ENCODE data around the gene MYPOP.
"Not testable (repeated sequence)": the region's sequence is repeated elsewhere in the genome, so short reads cannot be mapped to it uniquely, and the experiment has no call there.

MYPOP gene

DNA sequence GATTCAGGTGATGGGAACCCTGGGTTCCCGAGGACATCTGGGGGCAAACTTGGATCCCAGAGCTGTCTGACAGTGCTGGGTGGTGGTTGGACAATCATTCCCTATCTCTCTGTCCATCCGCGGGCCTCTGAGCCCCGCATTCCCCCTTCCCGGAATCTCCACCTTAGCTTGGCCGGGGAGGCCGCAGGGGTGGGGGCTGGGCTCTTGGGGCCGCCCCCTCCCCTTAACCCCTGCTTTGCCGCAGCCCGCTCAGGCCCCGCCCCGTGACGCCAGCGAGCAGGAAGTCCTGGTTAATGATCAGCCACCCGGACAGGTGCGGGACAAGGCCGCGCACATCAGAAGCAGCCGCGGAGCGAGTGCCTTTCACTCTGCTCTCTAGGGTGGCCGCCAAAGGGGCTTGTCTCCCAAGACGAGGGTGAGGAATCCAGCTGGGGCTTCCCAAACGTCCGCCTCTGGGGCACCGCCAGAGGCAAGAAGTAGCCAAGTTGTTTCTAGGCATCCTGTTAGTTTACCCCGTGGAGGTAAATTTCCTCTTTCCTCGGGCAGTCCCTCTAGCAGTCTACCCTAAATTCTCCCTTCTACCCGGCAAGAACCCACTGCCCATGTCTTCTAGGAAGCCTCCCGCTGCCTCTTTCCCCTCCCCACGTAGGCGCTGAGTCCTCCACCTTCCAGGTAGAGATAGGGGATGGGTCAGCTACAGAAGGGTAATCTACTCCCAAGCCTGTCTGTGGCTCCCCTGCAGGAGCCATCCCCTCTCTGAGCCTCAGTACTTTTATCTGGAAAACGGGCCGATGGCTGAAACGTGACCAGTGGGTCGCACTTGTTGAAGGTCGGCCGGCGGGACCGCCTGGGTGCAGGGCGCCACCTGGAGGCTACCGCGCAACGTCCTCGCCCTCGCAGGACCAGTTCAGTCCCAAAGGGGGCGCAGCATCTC, 19.5 kb downstream of the MYPOP start:
- peak; percentile 88 for DNase-seq

DNA sequence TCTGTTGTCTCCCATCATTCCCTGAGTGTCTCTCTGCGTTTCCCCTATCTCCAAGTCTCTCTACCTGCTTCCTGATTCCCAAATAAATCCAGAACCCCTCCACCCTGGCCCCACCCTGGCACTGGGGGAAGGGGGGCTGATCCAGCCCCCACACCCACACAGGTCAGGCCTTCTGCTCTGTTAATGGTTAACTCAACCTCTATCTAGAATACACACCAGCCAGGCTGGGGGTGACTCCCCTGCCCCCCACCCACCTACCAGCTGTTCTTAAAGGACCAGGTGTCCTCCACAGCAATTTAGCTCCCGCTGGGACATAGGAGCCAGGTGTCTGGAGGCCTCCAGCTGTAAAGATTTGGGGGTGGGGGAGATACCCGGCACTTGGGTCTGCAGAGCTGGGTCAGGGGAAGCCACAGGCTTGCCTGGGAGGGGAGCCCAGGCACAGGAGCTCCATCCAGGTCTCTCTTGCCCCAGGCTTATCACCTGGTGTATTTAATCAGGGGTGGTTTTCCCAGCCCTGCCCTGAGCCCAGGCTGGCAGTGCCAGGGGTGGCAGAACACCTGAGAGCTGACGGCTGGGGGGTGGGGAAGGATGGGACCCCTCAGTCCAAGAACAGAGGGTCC, 20.4 kb downstream of the MYPOP start:
- DNase-seq: no peak

DNA sequence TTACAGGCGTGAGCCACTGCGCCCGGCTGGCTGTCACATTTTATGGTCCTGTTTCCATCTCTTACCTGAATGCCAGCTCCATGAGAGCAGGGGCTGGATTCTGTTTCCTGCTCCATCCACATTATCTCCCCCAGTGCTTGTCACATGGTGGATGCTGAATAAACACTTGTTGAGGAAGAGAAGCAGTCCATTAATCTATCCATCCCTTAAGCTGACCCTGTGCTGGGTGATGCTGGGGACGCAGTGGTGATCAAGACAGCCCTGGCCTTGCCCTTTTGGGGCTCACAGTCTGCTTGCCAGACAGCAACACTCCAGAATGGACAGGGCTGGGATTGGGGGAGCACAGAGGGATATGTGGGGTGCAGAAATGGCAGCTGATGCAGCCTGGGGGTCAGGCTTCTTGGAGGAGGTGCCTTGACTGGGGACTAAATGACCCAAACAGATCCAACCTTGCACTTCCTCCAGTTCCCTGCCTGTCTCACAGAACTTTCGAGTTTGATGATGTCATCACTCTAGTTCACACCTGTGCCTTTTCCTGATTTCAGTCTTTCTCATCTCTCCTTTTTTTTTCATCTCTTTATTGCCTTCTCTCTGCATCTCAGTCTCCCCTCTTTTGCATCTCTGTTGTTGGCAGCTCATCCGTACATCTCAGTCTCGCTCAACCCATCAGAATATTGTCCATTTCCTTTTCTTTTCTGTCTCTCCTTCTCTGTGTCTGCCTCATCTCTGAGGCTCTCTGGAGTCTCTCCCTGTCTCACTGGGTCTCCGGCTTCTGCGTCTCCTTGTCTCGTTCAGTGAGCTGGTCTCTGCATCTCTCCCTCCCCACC, 21.1 kb downstream of the MYPOP start:
- no peak for DNase-seq

DNA sequence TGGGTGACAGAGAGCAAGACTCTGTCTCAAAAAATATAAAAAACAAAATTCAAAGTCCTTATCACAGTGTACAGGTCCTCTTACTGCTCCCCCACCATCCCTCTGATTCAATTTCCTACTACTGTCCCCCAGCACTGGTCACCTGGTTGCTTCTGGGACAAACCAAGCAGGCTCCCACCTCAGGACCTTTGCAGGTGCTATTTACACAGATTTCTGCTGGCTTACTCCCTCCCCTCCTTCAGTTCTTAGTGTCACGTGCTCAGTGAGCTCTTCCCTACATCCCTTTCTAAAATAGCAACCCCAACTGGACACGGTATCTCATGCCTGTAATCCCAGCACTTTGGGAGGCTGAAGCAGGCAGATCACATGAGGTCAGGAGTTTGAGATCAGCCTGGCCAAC, 22.4 kb downstream of the MYPOP start:
- no peak for DNase-seq

DNA sequence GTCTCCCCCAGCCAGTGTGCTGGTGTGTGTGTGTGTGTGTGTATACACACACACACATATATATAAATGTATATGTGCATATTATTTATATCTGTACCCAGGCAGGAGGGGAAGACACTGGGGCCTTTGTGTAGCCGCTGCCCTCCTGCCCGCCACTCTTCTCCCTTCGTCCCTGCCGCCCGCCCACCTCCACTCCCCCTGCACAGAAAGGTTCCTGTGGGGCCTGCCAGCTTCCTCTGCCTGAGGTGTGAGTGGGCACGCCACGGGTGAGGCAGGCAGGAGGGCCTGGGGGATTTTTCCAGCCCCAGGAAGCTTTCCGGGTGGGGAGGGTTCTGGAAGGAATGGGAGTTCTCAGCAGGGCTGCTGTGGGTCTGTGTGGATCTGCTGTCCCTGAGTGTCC, 23.4 kb downstream of the MYPOP start:
- no peak for DNase-seq

DNA sequence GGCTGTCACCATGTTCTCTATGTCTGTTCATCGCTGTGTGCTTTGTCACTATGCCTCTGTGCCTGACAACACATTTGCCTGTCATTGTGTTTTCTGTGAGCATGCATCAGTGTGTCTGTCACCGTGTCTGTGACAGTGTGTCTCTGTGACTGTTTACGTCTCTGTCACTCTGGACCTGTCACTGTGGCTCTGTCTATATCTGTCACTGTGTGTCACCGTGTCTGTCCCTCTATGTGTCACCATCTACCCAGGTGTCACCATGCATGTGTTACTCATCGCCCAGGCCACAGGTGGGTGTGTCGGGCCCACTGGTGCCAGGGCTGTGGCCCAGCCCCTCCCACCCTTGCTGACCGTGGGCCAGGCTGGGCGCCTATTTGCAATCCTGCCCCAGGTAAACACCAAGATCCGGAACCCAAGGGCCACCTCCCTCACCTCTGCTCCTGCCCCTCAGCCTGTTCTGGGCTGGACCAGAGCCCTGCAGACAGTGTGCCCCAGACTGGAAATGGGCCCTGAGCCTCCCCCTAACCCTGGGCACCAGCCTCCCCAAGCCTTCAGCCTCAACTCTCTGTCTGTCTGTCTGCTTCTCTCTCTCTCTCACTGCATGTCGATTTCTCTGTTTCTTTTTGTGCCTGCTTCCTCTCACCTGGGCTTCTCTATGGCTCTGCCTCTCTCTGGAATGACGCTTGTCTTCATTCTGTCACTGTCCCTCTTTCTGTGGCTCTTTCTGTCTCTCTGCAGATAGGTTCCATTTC, 24.2 kb downstream of the MYPOP start:
- no peak for DNase-seq

DNA sequence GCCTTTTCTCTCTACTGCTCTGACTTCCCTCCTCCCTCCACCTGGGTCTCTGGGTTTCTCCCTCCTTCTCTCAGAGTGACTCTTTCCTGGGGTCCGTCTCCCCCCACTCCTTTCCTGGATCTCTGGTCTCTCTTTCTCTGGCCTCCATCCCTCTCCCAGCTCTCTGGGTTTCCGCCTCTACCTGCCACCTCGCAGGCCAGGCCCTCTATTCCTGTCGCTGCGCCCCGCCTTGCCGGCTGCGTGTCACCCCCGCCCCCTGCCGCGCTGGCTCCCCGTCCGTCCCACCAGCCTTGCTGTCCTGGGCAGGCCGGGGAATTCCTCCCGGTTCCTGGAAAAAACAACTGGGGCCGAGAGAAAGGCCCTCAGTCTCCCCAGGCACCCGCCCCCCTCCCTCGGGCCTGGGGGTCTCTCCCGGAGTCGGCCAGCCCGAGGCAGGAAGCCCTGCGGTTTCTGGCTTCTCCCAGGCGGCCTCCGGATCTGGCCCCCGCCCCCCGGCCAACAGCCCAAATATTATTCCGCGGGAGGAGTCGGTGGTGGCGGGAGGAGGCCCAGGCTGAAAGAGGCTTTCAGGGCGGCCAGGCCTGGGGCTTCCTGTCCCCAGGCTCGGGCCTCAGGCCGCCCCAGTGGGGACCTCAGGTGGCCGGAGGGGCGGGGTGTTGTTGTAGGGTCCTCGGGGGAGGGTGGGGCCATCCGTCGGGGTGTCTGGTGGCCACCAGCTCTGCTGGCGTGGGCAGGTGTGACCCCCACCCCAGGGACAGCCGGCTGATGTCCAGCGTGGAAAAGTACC, 25.8 kb downstream of the MYPOP start:
- DNase-seq: peak; percentile 20

DNA sequence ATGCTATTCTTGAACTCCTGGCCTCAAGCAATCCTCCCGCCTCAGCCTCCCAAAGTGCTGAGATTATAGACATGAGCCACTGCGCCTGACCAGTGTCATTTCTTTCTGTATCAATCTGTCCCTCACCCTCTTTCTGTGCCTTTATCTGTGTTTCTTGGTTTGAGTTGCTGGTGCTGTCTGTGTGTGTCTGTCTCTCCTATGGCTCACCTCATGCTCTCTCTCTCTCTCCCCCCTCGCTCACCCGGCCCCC, 26.3 kb downstream of the MYPOP start:
- no peak for DNase-seq

DNA sequence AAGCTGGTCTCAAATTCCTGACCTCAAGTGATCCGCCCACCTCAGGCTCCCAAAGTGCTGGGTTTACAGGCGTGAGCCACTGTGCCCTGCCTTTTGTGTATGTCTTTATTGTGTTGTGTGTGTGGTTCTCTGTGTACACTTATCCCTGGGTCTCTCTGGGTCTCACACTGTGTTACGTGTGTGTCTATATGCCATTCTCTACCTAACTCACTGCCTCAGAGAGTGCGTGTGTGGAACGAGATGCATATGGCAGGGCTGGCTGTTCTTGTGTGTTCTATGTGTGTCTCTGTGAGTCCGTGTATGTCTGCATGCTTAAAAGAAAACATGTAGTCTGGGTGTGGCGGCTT, 27.8 kb downstream of the MYPOP start:
- DNase-seq: no peak

DNA sequence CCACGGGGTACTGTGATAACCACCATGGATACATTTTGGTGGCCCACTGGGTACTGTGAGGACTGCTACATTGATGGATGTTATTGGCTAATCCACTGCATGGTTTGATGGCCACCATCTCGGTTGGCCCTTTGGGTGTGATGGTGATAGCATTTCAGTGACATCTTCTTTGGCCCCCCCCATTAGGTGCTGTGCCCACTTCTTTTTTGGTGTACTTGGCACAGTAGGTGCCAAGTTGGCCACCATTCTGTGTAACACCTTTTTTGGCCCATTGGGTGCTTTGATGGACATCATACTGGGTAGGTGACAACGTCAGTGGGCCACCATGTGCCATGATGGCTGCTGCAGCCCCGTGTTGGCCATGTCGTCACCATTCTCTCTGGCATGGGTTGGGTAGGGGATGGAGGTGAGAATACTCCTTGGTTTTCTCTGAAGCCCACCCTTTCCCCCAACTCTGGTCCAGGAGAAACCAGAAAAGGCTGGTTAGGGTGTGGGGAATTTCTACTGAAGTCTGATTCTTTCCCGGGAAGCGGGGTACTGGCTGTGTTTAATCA, 29.1 kb downstream of the MYPOP start:
- no peak for DNase-seq

DNA sequence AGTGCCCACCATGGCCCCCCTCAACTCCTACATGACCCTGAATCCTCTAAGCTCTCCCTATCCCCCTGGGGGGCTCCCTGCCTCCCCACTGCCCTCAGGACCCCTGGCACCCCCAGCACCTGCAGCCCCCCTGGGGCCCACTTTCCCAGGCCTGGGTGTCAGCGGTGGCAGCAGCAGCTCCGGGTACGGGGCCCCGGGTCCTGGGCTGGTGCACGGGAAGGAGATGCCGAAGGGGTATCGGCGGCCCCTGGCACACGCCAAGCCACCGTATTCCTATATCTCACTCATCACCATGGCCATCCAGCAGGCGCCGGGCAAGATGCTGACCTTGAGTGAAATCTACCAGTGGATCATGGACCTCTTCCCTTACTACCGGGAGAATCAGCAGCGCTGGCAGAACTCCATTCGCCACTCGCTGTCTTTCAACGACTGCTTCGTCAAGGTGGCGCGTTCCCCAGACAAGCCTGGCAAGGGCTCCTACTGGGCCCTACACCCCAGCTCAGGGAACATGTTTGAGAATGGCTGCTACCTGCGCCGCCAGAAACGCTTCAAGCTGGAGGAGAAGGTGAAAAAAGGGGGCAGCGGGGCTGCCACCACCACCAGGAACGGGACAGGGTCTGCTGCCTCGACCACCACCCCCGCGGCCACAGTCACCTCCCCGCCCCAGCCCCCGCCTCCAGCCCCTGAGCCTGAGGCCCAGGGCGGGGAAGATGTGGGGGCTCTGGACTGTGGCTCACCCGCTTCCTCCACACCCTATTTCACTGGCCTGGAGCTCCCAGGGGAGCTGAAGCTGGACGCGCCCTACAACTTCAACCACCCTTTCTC, 30.1 kb downstream of the MYPOP start:
- no peak for DNase-seq

DNA sequence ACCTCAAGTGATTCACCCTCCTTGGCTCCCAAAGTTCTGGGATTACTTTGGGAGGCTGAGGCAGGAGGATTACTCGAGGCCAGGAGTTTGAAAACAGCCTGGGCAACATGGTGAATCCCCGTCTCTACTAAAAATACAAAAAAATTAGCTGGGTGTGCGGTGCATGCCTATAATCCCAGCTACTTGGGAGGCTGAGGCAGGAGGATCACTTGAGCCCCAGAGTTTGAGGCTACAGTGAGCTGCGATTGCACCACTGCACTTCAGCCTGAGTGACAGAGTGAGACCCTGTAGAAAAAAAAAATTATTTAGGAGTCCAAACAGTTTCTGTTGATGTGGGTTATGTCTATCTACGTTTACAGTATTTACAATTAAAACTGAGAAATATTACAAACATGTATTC, 31.6 kb downstream of the MYPOP start:
- no peak for DNase-seq

DNA sequence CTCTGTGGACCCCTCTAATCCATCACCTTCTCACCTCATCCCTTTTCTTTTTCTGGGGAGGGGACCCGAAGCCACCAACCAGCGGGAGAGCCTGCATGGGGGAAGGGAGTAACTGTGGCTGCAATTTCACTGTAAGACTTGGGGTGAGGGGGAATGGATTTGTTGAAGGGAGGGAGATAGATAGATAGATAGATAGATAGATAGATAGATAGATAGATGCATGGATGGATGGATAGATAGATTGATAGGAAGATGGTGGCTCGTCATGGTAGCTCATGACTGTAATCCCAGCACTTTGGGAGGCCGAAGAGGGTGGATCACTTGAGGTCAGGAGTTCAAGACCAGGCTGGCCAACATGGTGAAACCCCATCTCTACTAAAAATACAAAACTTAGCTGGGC, 35.2 kb downstream of the MYPOP start:
- not testable (repeated sequence) for DNase-seq

DNA sequence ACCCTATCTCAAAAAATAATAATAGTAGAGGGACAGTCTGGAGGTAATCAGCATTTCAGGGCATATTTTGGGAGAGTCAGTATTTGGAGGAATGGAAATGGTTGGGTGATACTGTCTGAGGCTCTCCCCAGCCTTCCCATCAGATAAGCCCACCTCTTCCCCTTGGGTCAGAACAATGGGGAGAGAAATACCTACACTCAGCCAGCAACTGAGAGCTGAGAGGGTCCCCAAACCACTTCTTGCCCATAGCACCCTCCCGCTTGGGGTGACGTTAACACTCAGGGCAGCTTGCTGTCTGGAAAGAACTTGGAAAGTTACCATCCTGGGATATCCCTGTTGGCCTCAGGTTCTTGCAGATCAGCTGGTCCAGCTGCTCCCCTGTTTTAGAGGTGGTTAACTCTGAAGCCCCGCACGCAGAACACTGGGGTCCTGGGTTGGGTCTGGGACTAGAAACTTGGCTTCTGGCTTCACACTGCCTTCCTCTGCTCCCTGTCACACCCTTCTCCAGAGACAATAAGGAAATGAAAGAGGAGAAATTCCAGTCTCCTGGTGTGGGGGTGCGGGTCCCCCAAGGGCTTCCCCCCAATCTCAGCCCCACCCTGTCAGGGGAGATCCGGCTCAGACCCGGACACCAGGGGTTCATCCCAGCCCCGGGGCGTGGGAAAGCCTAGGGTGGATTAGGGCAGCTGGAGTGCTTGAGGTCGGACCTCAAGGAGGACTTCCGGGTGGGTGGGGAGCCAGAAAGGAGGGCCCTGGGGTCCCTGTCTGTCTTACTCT, 35.8 kb downstream of the MYPOP start:
- DNase-seq: no peak

DNA sequence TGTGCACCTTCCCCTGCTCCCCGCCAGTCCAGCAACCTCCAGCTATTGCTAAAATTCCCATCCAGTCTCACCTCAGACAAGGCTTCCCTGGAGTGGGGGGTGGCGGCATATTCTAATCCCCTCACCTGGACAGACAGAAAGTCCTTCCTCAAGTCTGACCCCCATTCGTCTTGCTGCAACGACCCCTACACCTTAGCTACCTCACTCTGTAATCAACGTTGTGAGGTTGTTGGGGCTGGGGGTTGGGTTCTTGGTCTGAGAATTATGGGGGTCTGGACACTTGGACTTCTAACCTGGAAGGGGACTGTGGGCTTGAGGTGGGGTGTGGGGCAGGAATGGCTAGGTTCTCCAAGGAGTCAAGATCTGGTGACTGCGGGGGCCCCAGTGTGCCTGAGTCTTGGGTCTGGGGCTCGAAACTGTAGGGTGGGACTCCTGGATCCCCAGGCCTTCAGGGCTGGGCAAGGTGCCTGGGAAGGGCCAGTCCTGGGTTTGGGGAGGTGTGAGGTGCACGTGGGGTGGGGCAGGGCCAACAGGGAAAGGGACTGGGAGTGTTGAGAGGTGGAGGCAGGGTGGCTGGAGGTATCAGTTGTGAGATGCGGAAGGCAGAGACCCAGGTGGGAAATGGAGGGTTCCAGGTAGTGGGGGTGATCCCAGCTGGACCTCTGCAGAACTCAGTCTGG, 37.0 kb downstream of the MYPOP start:
- DNase-seq: no peak

DNA sequence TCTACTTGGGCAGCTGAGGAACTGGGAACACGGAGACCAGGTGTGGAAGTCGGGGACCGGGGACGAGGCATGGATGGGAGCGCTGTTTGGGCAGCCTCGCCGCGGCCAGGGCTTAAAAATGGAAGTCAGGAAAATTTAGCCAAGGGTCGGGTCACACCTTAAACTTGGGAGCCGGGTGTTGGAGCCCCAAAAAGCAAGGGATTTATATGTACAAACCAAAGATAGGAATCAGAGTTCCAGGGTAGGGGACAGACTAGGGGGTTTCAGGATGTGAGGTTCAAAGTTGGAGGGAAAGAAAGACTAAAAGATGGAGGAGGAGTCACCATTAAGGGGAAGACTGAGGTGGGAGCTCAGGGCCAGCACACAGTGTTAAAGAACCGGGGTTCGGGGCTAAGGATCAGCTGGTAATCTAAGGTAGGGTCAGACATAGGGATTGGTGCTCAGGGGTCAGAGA, 37.8 kb downstream of the MYPOP start:
- no peak for DNase-seq

DNA sequence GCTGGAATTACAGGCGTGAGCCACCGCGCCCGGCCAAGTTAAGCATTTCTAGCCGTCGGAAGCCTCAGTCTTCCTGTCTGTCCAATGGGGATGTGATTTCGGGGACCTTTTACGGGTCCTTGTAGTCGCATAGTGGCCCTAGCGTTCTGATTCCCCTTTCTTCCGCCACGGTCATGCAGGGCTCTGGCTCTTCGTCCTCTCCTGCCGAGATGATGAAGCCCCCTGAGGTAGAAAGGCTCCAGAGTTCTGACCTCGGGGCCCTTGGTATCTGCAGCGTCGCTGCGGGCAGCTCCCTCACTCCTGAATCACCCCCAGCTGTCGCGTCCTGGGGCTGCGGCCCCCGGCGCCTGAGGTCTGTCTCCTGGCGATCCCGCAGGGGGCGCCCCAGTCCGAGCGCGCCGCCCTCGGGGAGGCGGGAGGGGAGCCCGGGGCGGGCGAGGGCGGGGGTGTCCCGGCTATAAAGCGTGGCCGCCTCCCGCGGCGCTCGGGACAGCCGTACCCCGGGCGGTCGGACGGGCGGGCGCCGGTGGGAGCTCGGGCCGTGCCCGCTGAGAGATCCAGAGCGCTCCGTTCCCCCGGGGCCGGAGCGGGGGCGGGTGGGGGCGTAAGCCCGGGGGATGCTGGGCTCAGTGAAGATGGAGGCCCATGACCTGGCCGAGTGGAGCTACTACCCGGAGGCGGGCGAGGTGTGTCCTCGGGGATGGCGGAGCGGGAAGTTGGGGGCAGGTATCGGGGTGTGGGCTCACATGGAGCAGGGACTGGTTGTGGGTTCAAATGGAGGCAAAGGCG, 38.4 kb downstream of the MYPOP start, which contains the start of gene FOXA3:
Gene FOXA3, plus strand, starts transcription at position 487 of the 789 bp plus-strand sequence. Its CDS starts 131 bp downstream, at position 618.
- peak; percentile 64 for DNase-seq

DNA sequence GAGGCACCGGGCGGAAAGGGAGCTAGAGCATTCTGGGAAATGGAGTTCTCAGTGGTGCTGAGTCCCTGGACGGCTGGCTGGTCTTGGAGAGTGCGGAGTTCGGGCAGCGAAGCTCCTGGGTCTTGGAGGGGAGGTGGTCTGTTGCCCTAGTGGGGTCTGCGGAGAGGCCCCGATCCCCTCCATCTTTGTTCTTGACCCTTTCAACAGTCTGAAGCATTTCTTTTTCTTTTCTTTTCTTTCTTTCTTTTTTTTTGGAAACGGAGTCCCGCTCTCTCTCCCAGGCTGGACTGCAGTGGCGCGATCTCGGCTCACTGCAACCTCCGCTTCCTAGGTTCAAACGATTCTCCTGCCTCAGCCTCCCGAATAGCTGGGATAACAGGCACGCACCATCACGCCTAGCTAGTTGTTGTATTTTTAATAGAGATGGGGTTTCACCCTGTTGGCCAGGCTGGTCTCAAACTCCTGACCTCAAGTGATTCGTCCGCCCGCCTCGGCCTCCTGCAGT, 39.0 kb downstream of the MYPOP start:
- no peak for DNase-seq
